ENCODE data around the gene ATXN2L.
"Not testable (repeated sequence)": the region's sequence is repeated elsewhere in the genome, so short reads cannot be mapped to it uniquely, and the experiment has no call there.

ATXN2L gene

DNA sequence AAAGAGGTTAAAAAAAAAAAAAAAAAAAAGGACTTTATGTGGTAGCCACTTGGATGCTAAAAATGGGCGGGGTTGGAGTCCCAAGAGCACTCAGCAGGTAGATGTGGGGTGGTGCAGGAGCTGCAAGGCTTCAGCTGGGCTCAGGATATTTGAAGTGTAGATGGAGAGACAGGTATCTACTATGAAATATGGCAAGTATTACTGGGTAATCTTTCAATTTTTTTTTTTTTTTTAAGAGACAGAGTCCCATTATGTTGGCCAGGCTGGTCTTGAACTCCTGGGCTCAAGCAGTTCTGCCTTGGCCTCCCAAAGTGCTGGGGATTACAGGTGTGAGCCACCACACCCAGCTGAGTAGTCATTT lies 15.7 kb downstream of the ATXN2L start:
- DNase-seq, result peak; percentile 28

- DNase-seq, result no peak
These were observed 16.3 kb downstream of the ATXN2L start for GRCh38 chr16:28839004-28839639.

- DNase-seq, result peak; percentile 26
These were observed 17.1 kb downstream of the ATXN2L start for GRCh38 chr16:28839899-28840298.

GRCh38 chr16:28842696-28843095 lies 19.9 kb downstream of the ATXN2L start:
- DNase-seq, result no peak

DNA sequence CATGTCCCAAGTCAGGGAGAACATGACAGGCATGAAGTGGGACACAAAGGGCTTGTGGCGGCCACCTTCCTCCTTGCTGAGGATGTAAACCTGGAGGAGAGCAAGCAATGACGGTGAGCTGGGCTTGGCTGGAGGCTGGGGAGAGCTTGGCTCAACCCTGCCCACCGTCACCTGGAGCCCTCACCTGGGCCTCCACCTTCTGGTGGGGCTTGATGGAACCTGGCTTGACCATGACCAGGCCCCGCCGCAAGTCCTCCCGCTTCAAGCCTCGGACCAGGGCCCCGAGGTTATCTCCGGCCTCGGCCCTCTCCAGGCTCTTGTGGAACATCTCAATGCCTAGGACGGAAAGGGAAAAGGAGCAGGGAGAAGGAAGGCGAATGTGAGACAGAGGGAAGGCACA lies 21.0 kb downstream of the ATXN2L start:
- no peak for DNase-seq

DNA sequence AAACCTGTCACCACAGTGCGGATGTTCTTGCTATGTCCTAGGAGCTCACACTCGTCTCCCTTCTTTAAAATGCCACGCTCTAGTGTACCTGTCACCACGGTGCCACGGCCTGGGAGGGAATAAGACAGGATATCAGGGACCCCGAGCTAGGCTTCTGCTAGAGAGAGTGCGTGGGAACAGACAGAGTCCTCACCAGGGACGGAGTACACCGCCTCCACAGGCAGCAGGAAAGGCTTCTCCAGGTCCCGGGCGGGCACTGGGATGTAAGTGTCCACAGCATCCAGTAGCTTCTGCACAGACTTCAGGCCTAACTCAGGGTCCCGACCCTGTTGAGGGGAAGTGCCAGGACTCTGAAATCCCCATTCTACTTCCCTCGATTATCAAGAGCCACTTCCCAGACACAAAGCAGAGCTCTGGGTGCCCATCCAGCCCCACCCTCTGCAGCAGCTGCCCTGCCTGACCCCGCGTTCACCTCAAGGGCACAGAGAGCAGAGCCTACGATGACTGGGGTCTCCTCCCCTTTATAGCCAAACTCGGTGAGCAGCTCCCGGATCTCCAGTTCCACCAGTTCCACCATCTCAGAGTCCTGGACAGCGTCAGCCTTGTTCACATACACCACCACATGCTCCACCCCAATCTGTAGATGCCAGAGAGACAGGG lies 21.6 kb downstream of the ATXN2L start:
- no peak for DNase-seq

DNA sequence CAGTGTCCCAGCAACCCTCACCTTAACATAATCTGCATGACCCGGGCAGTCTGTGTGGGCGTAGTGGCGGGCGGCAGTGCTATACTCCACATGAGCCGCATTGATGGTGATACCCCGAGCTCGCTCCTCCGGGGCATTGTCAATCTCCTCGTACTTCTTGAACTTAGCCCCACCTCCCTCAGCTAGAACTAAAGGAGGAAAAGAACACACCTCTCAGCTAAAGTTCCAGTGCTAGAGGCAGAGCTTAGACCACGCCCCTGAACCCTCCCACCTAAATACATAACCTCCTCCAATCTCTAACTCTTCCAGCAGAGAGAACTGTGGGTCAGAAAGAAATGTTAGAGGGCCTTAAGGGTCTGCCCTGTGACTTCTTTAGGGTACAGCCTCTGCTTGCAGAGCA lies 22.5 kb downstream of the ATXN2L start:
- peak; percentile 89 for DNase-seq

GRCh38 chr16:28845761-28846079 lies 22.9 kb downstream of the ATXN2L start:
- DNase-seq, result peak; percentile 37

DNA sequence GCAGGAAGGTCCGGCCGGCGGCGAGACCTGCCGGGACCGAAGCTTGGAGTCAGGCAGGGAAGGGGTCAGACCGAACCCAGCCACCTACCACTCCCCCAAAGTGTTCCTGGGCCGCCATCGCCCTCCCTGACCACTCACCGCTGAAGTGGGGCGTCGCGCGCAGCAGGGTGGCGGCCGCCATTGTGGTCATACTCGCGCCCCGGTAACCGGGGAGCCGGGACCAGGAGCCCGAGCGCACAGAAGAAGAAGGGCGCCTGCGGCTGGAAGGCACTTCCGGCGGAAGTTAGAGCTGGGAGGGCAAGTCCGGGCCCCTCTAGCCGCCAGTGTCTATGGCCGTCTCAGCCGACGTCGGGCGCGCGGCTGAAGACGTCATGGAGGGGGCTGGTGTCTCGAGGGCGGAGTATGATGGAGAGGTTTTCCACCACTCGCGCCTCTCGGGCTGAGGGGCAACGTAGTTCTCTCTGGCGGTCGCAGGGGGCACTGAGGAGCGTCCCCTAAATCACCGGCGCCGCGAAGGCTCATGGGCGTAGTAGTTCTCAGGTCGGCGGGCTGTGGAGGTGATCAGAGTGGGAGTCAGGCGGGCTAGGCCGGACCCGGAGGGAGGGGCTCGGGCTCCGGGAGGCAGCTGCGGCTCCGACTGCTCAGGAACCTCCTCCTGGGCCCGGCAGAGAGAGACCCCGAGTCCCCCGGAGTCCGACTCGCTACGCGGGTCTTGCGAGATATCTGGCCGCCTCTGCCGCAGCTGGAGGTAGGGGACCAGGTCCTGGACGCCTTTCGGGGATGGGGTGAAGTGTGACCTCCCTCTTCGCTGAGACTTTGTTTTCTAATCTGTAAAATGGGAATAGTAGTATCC lies 23.5 kb downstream of the ATXN2L start, which contains the start of gene TUFM:
TUFM (minus strand) TSS at position 269 of the 853 bp plus-strand sequence; CDS start at position 190, 79 bp downstream.
- peak; percentile 99 for DNase-seq

GRCh38 chr16:28846933-28847273 lies 24.1 kb downstream of the ATXN2L start:
- DNase-seq, result peak; percentile 49

DNA sequence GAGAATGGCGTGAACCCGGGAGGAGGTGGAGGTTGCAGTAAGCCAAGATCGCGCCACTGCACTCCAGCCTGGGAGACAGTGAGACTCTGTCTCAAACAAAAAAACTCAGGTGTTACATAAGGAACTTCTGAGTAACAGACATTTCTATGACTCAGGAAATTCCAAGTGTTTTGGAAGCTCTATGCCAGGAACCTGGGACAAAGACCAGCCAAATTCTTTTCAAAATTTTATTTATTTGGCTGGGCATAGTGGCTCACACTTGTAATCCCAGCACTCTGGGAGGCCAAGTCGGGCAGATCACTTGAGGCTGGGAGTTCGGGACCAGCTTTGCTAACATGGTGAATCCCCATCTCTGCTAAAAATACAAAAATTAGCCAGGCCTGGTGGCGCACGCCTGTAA lies 35.6 kb downstream of the ATXN2L start:
- DNase-seq, result no peak

DNA sequence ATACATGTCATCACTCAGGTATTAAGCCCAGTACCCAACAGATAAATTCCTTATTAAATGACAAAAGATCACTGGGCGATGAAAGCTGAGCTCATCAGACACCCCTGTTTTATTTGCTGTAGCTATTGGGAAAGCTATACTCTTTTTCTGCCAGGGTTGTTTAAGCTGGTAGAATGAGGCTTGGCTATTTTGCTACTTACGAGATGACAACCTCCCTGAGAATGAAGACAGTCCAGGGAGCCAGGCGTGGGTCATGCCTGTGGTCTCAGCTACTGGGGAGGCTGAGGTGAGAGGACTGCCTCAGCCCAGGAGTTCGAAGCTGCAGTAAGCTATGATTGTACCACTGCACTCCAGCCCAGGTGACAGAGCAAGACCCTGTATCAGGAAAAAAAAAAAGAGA lies 36.5 kb downstream of the ATXN2L start:
- DNase-seq, result no peak

DNA sequence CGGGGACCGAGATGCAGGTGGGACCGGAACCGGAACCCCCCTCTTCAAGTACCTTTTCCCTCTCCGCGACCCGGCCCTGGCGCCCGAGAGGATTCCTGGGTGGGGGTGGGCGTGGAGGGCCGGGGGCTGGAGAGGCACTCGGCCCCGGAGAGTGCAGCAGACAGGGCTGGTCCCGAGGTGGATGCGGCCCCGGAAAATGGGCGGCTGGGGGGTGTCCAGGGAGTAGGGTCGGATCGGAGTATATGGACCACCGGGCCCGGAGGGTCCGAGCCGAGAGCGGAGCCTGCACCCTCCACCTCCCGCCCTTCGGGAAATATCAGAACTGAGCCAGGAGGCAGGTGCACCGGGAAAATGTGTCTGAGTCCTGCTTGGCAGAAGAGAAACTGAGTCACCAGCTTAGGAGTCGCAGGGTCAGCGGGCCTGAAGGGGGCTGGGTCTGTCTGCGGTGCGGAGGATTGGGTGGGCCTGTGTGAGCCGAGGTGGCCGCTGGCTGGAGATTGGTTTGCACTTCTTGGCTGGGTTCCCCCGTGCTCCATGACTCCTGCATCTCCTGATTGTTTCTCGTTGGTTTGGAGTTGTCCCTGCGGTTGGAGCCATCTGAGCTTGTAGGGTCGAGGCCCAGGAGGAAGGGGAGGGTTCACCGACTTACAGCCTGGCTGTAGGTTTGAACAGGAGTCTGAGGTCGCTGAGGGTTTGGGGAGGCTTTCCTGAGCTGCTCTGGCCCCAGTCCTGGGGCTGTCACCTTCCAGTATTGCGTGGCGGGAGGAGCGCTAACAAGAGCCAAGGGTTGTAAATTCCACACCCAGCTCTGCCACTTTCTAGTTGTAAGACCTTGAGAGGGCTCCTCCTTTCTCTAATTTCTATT lies 41.4 kb downstream of the ATXN2L start:
- peak; percentile 48 for DNase-seq

DNA sequence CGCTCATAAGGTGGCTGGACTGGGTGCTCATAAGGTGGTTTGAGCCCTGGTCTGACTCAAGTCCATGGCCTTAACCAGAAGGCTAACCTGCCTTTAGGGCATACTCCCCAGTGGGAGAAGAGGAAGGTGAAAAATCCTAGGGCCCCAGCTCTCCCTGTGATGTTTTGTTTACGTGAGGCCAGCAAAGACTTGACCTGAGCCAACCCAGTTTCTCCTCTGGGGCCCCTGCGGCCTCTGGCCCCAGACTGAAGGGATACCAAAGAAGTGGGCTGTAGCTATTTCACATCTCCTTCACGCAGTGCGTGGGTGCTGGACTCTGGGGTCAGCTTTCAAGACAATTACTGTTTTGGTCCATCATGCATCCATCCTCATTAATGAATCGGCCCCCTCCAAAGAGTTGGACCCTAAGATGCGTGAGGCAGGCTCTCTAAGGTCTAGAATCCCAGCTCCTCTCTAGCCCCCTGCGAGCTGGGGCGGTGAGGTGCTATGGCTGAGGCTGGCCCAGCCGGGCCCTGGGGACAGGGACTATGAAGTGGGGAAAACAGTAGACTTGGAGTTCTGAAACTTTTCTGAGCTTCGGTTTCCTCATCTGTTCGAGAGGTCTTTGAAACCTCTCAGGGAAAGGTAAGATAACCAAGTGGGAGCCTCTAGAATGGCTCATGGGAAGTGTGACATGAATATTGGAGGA lies 42.3 kb downstream of the ATXN2L start:
- DNase-seq, result no peak

GRCh38 chr16:28865722-28866453 lies 43.1 kb downstream of the ATXN2L start:
- DNase-seq, result no peak

- DNase-seq, result no peak
These were observed 43.6 kb downstream of the ATXN2L start for GRCh38 chr16:28866454-28866804.

- DNase-seq, result no peak
These were observed 44.4 kb downstream of the ATXN2L start for GRCh38 chr16:28867241-28867640.

- DNase-seq, result not testable (repeated sequence)
These were observed 44.8 kb downstream of the ATXN2L start for GRCh38 chr16:28867646-28868045.

DNA sequence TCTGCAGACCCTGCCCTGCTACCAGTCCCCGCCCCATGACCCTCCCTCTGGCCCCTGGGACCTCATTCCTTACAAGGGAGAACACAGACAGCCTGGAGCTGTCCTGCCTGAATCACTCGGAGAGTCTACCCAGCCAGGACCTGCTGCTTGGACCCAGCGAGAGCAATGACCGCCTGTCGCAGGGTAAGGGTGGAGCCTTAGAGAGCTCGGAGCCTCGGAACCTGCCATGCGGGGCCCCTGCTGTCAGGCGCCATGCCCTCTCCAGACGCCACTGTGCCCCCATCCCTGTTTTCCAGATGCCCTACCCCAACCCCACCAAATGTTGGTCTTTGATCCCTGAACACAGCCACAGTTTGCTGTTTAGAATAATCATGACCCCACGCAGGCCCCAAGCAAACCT lies 46.4 kb downstream of the ATXN2L start:
- no peak for DNase-seq

DNA sequence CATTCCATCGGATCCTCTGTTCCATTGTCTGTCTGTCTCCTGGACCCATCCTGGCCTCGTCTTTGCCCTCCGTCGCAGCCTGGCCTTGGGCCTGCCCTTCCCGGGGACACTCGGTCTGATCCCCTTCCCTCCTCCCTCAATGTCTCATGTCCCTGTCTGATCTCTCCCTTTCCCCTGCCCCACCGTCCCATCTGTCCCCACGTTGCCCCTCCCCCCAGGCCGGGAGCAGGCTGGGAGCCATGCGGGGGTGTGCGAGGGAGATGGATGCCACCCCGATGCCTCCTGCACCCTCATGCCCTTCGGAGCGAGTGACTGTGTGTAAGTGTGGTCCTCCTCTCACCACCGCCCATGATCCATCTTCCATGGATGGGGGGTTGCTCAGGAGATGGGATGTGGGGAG lies 50.2 kb downstream of the ATXN2L start:
- DNase-seq, result no peak

DNA sequence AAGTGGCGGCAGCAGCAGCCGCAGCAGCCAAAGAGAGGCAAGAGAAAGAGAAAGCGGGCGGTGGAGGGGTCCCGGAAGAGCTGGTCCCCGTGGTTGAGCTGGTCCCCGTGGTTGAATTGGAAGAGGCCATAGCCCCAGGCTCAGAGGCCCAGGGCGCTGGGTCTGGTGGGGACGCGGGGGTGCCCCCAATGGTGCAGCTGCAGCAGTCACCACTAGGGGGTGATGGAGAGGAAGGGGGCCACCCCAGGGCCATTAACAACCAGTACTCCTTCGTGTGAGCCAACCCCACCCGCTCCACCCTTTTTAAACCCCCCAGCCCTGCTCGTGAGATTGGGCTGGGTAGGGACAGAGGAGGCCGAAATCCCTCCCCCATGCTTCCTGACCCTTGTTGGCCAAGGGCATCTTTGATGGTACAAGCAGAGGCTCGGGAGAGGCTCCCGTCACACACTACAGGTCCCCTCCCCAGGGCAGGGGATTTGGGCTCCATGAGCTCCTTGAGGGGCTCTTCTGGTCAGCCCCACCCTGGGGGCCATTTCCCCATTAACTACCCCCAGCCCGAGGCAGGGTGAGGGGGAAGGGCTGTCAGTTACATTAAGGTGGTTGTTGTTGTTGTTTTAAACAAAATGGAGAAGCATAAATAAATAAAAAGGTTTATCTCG lies 50.9 kb downstream of the ATXN2L start:
- DNase-seq, result peak; percentile 74

All from hematopoietic multipotent progenitor cell treated with erythropoietin and hydrocortisone succinate and interleukin-3 and kit ligand, for 4 days (in vitro differentiated cells).